NB4 (cell line): ENCODE data around the gene PTPRG.

Source experiments
- MAX ChIP-seq: IDR thresholded peaks from 2 replicates; pipeline ENCODE4 v1.6.1; 2011; ENCODE audit warnings: low read depth, low read length
- MYC ChIP-seq: IDR thresholded peaks from 2 replicates; pipeline ENCODE4 v1.6.1; 2011; ENCODE audit warnings: low read depth, low read length
- POLR2A ChIP-seq: IDR thresholded peaks from 2 replicates; pipeline ENCODE4 v1.6.1; 2011; ENCODE audit warnings: mild to moderate bottlenecking; ENCODE audit not compliant: insufficient read length; ENCODE audit errors: extremely low read depth
- TF ChIP-seq, protein P1 (sequence below): IDR thresholded peaks from one replicate; pipeline ENCODE4 v1.5.1; 2012; ENCODE audit warnings: low read depth, low read length

DNA sequence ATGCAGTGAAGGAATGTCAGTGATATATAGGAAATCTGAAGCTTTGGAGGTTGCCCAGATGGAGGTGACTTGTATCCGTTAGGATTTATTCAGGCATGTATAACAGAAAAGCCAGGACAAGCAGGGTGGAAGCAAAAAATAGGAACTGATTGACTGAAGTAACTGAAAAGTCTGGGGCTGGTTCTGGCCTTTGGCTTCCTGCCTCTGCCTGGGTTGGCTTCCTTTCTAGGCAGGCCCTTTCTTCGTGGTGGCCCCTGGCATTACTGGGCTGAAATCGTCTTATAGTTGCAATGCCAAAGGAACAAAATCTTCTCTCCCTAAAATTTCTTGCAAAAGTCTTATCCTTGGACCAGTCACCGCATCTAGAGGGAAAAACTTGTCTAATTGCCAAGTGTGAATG is 386.1 kb downstream of the PTPRG start:
- TF ChIP-seq, protein P1, sequence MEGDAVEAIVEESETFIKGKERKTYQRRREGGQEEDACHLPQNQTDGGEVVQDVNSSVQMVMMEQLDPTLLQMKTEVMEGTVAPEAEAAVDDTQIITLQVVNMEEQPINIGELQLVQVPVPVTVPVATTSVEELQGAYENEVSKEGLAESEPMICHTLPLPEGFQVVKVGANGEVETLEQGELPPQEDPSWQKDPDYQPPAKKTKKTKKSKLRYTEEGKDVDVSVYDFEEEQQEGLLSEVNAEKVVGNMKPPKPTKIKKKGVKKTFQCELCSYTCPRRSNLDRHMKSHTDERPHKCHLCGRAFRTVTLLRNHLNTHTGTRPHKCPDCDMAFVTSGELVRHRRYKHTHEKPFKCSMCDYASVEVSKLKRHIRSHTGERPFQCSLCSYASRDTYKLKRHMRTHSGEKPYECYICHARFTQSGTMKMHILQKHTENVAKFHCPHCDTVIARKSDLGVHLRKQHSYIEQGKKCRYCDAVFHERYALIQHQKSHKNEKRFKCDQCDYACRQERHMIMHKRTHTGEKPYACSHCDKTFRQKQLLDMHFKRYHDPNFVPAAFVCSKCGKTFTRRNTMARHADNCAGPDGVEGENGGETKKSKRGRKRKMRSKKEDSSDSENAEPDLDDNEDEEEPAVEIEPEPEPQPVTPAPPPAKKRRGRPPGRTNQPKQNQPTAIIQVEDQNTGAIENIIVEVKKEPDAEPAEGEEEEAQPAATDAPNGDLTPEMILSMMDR = no peak
- TF ChIP-seq MAX = no peak
- no peak for TF ChIP-seq POLR2A
- TF ChIP-seq MYC = no peak
